GM11168 (cell line): ENCODE measurements around the gene MTCH1.

Experiments
- in situ Hi-C: fragments of 300-500 bp; cut with MboI; formaldehyde crosslinking; loops from one replicate; pipeline ENCODE4 v1.12.0; 2022; ENCODE audit warnings: low sequenced_read_pairs; ENCODE audit not compliant: unreplicated experiment

MTCH1 gene, protein sequence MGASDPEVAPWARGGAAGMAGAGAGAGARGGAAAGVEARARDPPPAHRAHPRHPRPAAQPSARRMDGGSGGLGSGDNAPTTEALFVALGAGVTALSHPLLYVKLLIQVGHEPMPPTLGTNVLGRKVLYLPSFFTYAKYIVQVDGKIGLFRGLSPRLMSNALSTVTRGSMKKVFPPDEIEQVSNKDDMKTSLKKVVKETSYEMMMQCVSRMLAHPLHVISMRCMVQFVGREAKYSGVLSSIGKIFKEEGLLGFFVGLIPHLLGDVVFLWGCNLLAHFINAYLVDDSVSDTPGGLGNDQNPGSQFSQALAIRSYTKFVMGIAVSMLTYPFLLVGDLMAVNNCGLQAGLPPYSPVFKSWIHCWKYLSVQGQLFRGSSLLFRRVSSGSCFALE

DNA sequence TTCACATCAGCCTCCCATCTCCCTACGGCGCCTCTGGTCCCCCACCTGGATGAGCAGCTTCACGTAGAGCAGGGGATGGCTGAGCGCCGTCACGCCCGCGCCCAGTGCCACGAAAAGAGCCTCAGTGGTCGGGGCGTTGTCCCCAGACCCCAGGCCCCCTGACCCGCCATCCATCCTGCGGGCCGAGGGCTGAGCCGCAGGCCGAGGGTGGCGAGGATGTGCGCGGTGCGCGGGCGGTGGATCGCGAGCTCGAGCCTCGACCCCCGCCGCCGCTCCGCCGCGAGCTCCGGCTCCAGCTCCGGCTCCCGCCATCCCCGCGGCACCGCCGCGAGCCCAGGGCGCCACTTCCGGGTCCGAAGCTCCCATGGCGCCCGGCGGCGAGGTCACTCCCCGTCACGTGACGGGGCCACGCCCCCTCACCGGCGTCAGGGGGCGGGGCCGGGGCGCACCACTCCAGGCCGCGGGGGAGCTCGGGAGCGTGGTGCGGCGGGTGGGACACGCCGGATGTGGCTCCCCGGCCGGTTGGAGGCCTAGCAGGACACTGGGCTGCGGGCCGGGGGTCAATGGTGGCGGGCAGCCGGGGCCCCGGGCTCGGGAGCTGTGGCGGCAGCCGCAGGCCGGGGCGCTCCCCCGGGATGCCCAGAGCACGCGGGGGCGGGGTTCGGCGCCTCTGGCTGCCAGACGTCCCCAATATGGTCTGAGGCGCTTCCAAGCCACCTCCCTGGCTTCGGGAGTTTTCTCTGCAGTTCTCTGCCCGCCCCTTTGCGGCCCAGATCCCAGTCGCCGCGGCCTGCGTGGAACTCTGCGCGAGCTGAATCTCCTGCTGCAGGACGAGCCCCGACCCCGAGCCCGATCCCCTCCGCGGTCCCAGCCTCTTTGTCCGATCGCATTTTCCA is at the start of gene MTCH1:
Gene MTCH1 (minus strand): TSS at position 389 of the 896 bp plus-strand sequence. CDS start 23 bp downstream, at position 366.
- in situ Hi-C loops = no loop called here

DNA sequence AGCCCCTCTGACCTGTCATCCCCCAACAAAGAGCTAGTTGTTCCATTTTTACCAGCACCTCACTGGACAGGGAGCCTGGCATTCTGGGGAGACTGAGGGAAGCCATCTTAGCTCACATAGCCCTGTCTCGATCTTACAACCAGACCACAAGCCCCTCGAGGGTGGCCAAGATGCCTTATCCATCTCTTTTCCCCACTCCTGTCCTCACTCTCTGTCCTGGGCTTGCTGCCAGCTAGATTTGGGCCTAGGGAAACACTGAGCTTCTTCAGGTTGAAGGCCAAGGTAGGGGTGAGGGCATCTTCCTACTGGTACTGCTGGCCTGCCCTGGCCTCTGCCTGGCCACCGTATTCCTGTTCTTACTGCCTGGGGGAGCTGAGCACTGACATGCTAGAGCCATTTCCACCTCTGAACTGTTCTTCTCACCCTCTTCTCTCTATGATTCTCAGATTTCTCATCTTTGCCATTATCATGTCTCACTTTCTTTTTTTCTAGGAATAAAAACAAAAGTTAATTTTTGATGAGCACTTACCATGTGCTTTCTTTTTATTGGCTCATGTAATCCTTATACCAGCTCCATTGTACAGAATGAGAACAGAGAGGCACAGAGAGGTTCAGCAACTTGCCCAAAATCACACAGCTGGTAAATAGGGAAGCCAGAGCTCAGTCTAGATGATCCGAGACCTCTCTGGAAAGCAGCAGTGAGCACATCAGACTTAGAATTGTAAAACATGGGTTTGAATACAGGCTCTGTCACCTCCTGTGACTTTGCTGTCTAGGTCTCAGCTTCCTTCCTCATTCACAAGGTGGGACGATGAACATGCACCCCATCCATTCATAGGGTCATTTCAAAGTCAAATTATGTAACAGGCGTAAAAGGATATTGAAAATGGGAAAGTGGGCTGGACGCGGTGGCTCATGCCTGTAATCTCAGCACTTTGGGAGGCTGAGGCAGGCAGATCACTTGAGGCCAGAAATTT is 48.1 kb upstream of the MTCH1 start:
- in situ Hi-C loops = no loop called here

DNA sequence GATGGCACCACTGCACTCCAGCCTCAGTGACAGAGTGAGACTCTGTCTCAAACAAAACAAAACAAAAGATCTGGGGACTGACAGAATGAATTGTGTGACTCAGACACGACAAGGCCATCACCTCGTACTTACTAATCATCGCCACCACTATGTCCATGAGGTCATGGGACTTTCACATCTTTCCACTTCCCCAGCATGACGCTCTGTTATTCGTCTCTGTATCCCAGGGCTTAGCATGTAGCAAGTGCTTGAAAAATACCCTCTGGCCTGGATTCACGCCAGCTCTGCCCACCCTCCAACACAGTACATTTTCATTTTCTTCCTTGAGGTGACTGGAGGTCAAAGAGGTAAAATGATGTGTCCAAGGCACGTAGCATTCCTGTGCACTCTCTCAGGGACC is 47.3 kb upstream of the MTCH1 start:
- in situ Hi-C loops = no loop called here

DNA sequence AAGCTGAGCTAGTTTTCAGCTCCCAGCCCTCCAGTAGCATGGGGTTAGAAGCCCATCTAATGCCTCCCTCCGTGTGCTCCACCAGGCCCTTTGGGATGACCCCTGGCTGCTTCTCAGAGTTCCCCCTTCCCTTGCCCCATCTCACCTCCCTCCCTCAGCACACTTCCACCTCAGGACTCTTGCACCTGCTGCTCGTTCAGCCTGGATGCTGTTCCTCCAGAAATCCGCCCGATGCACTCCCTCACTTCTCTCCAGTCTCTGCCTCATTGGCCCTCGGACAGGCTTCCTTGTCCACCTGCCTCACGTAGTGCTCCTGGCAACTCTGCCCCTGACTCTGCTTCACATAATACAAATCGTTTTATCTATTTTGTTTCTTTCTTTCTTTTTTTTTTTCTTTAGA is 46.2 kb upstream of the MTCH1 start:
- in situ Hi-C loops = no loop called here

DNA sequence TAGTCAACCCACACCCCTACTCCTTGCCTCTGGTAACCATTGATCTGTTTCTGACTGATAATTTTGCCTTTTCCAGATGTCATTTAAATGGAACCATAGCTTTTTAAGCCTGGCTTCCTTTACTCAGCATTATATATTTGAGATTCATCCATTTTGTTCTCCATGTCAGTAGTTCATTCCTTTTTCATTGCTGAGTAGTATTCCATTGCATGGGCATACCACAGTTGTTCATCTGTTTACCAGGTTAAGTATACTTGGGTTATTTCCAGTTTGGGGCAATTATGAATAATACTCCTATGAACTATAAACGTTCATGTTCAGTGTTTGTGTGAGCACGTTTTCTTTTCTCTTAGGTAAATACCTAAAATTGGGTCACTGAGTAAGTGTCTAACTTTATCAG is 44.6 kb upstream of the MTCH1 start:
- in situ Hi-C loops = no loop called here

DNA sequence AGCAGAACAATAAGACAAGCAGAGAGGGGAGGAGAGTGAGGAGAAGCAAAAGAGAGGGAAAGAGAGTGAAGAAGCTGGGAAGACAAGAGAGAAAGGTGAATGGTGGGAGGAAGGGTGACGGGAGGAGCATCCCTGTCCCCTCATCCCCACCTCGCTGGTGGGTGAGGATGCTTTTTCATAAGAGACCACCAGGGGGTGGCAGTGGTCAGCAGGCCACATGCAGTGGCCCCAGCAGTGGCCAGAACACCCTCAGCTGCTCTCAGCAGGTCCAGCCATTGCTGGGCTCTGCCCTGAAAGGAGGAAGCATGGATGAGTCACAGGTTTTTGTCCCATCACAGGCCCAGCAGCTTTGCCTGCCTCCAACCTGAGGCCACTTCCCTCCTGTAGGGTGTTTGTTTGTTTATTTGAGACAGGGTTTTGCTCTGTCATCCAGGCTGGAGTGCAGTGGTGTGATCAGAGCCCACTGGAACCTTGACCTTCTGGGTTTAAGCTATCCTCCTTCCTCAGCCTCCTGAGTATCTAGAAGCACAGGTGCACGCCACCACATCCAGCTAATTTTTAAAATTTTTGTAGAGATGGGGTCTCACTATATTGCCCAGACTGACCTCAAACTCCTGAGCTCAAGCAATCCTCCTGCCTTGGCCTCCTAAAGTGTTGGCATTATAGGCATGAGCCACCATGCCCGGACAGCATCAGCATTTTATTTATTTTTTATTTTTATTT is 43.4 kb upstream of the MTCH1 start:
- in situ Hi-C loops = no loop called here

DNA sequence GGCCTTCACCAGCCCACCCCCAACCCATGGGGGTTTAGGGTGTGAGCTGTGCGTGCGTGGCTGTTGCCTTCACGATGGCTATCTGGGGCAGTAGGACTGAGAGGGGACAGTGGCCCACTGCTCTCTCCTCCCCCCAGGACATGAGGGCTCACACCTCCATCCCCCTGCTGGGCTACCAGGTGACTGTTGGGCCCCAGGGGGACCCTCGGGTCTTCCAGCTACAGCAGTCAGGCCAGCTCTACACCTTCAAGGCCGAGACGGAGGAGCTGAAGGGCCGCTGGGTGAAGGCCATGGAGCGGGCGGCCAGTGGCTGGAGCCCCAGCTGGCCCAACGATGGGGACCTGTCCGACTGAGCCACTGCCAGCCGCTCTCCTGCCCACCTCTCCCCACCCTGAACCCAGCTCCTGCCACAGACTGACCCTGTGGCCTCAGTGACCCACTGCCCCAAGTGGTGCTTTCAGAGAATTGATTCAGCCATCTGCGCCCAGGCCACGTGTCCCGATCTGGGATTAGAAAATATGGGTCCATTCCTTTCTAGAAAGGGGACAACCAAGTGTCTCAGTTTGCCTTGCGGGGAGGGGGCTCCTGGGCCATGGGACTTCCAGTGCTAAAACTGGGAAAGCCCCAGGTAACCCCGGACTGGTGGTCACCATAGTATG is 41.9 kb upstream of the MTCH1 start:
- in situ Hi-C loops = no loop called here

DNA sequence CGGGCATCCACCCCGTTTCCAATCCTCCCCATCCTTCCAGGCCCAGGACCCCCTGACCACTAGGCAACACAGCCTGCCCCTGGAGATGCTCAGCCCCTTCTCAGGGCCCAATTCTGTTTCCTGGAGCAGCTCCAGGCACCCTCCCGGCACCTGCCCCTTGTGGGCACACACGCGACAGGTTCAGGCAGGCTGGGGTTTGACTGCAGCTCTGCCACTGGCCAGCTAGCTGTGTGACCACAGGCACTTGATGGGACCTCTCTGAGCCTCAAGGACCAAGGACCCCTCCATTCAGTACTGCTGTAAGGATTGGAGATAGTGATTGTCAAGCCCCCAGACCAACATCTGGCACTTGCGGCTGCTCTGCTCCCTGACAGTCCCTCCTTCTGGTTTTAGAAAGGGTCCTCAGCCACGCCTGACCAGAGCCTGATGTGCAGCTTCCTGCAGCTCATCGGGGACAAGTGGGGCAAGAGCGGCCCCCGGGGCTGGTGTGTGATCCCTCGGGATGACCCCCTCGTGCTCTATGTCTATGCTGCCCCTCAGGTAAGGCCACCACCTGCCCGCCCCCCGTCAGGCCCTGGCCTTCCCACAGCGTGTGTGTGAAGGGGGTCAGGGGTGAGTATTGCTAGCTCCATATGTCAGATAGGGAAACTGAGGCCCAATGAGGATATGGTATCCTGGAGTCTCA is 41.2 kb upstream of the MTCH1 start:
- in situ Hi-C loops = no loop called here

DNA sequence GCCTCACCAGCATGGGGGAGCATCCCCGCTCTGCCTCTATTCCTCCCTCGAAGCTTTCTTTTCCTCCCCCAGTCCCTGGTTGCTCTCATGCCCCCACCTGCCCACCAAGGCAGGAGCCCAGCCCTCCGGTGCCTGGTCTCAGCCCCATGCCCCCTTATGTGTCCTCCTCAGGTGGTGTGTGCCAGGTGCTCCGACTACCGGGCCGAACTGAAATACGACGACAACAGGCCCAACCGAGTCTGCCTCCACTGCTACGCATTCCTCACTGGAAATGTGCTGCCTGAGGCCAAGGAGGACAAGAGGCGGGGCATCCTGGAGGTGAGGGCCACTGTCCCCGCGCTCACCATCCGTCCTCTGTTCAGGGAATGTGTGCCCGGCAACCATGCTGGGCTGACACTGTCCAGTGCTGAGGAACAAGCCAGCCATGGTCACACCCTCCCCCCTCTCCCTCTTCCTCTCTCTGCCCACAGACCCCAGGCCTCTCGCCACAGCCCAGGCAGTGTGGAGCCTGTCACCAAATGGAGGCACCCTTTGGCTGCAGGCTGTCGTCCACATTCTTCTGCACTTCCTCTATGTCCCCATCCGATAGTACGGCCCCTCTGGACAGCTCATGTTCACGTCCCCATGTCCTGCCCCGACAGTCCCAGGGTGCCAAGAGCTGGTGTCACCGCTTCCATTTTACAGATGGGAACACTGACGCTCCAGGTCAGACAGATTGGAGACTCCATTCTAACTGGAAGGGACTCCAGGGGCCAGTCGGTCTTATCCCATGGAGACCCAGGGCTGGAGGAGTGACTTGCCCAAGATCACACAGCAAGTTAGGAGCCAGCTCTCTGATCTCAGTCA is 39.8 kb upstream of the MTCH1 start:
- in situ Hi-C loops = no loop called here

DNA sequence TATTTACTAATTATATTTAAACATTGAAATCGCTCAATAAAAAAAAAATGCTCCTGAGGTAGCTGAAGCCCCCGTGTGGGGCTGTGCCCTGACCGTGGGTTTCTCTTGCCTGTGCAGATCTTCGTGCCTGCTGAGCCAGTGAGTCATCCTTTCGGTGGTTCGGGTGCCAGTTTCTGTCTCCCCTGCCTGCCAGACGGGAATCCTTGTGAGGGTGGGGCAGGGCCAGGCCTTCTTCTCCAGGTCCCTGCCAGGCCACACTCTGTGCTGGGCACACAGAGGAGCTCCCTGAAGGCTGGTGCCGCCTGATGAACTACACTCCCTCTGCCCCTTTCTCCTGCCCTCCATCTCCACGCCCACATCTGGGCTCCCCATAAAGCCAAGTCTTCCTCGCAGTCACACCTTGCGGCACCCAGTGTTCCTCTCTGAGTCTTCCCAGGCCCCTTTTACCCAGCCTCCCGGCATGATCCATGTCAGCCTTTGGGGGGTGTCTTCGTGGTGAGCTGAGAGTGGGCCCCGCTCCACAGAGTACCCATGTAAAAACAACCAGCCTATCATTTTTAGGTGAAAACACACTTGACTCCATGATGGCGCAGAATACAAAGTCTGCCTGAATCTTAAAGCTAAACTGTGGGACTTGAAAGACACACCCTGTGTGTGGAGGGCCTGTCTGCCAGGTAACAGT is 38.8 kb upstream of the MTCH1 start:
- in situ Hi-C loops = no loop called here

DNA sequence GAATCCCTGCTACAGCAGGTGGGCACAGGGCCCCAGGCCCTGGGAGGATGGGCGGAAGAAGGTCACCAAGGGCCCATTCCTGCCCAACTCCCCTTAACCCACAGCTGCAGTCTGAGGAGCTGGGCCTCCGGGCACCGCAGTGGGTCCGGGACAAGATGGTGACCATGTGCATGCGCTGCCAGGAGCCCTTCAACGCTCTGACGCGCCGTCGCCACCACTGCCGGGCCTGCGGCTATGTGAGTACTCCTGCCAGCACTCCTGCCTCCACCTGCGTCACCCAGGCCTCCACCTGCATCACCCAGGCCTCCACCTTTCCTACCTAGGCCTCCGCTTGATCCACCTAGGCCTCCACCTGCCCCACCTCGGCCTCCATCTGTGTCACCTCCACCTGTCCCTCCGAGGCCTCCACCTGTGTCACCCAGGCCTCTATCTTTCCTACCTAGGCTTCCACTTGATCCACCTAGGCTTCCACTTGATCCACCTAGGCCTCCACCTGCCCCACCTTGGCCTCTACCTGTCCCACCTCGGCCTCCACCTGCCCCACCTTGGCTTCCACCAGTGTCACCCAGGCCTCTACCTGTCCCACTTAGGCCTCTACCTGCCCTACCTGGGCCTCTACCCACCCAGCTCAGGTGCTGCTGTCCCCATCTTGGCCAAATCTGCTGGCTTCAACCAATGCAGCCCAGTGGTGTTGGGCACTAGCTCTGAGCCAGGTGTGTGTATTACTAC is 36.3 kb upstream of the MTCH1 start:
- in situ Hi-C loops = no loop called here

DNA sequence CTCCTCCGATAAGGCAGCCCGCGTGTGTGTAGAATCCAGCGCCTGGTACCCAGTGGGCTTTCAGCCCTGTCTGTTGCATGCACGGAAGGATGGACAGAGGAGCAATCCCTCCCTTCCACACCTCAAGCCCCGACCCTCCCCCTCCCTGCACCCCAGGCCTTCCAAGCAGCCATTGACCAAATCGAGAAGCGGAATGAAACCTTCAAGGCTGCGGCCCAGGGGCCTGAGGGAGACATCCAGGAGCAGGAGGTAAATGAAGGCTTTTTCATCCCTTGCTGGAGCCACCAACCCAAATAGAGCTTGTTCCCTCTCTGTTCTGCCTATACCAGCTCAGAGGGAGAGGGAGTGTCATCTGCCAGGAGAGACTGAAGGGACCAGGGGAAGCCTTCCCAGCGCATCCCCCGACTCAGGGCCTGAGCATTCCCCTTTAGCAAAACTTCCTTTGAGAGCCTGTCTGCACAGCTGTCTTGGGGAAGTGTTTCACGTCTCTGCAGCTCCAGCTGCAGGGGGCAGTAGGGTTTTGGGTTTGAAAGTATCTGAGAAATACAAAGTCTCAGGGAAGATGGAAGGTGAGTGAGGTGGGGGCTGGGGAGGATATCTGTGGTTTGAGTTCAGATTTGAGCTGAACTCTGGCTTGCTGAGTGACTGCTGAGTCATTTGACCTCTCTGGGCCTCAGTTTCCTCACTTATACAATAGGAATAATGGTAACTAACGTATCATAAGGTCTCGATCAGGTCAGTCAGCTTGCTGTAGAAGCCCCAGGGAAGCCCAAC is 35.5 kb upstream of the MTCH1 start:
- in situ Hi-C loops = no loop called here

DNA sequence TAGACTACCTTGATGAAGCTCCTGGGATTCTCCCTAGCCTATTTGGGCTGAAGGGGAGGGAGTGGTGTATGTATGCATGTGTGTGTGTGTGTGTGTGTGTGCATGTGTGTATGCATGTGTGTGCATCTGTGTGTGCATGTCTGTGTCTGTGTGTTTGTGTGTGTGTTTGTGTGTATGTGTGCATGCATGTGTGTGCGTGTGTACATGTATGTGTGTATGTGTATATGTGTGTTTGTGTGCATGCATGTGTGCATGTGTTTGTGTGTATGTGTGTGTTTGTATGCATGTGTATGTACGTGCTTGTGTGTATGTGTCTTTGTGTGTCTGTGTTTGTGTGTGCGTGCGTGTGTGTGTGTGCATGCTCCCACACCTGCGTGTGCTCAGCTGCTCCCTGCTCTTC is 34.8 kb upstream of the MTCH1 start:
- in situ Hi-C loops = no loop called here

DNA sequence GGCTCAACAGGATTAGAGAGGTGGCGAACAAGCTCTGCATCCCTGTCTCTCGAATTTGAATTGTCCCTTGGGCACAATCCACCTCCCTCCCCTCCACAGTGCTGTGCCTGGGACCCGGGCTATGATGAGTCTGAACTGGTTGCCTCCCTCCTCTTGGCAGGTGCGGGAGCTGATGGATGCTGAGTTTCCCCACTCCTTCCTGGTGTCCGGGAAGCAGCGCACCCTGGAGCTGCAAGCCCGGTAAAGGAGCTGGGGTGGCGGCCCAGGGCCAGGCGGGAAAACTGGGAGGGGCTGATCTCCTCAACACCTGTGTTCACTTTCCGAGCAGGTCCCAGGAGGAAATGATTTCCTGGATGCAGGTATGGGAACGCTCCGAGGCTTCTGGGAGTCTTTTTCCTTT is 34.4 kb upstream of the MTCH1 start:
- in situ Hi-C loops = no loop called here

DNA sequence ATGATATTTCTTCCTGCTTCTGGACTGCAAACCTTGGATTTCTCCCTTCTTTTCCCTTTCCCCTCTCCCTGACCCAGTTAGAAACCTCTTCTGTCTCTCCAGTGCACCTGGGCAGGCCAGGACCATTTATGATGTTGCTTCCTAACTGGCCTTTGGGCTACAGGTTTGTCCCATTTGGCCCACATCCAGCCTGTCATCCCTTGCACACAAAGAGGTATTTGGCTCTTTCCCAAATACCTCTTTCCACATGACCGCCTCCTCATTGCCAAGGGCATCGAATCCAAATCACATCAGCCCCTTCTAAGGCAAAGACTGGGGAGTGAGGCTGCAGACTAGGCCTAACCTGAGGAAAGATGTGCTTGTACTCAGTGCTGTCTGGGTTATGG is 33.1 kb upstream of the MTCH1 start:
- in situ Hi-C loops = loop anchor here (10.0 kb wide), 1 partner anchor 134 kb away; the partner anchor contains the start of gene C6orf89
